HEK293 (cell line): ENCODE measurements around the gene NOC2L.

Experiments used
- CTCF ChIP-seq: fragments of 450-650 bp; formaldehyde crosslinking; IDR thresholded peaks from 2 replicates; pipeline ENCODE4 v1.5.1; 2016; ENCODE audit warnings: missing biosample characterization, missing genetic modification characterization
- ELK4 ChIP-seq: IDR thresholded peaks from 2 replicates; pipeline ENCODE4 v1.6.1; 2011; ENCODE audit warnings: mild to moderate bottlenecking, low read depth, low read length, borderline replicate concordance
- HOXD13 ChIP-seq: sonication (generic); formaldehyde crosslinking; IDR thresholded peaks from 2 replicates; pipeline ENCODE4 v1.8.0; 2022; ENCODE audit warnings: missing genetic modification reagents, borderline replicate concordance
- SALL2 ChIP-seq: fragments of 450-650 bp; formaldehyde crosslinking; IDR thresholded peaks from 2 replicates; pipeline ENCODE4 v1.5.0; 2017; ENCODE audit warnings: missing biosample characterization, mild to moderate bottlenecking, missing genetic modification characterization, borderline replicate concordance
- TCF7L2 ChIP-seq: IDR thresholded peaks from 2 replicates; pipeline ENCODE4 v1.6.1; 2011; ENCODE audit warnings: low read depth, mild to moderate bottlenecking, inconsistent platforms, low read length, moderate library complexity, borderline replicate concordance
- YY2 ChIP-seq: fragments of 450-650 bp; formaldehyde crosslinking; IDR thresholded peaks from 2 replicates; pipeline ENCODE4 v1.5.1; 2016; ENCODE audit warnings: missing biosample characterization, missing genetic modification characterization
- ZNF23 ChIP-seq: fragments of 450-650 bp; formaldehyde crosslinking; IDR thresholded peaks from 2 replicates; pipeline ENCODE4 v1.5.1; 2016; ENCODE audit warnings: missing biosample characterization, missing genetic modification characterization, borderline replicate concordance
- ZNF26 ChIP-seq: fragments of 450-650 bp; formaldehyde crosslinking; IDR thresholded peaks from 2 replicates; pipeline ENCODE4 v1.5.1; 2016; ENCODE audit warnings: missing biosample characterization, missing genetic modification characterization

GRCh38 chr1:999725-1000356, 40.8 kb upstream of the NOC2L start, which contains the start of gene HES4:
- TF ChIP-seq ELK4 (no peak), SALL2 (no peak), CTCF (tag by site-specific recombination) (no peak), YY2 (tag by site-specific recombination) (no peak), TCF7L2 (no peak), HOXD13 (CRISPR knock-in tag) (no peak), ZNF23 (no peak), ZNF26 (no peak)
